Hypothalamus (tissue), 51 donors: ENCODE data around the gene FBXL7.

Experiments used
- DNase-seq, 51 donors: peaks; one replicate each; lab custom pipeline; 2025; lab: John Stamatoyannopoulos, UW

The FBXL7 gene

GRCh38 chr5:15574806-15575325 lies 74.9 kb downstream of the FBXL7 start:
- DNase-seq, result peak in 1 of 51 donors; percentile 8

DNA sequence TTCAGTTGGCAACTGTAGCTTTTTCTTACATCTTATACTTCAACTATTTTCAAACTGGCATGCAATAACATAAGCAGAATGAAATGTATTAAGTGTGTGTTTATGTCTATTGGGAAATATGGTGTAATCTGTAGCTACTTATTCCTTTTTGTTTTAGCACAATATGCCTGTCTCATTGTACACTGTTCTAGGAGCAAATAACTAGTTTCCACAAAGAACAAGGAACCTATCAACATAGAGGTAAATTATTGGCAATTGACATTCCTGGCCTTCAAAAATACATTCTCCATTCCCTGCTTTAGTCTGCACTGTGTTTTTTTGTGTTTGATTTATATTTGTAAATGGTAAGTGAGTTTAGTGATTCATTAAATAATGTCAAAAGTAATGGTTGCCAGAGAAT lies 75.7 kb downstream of the FBXL7 start:
- no peak for DNase-seq

DNA sequence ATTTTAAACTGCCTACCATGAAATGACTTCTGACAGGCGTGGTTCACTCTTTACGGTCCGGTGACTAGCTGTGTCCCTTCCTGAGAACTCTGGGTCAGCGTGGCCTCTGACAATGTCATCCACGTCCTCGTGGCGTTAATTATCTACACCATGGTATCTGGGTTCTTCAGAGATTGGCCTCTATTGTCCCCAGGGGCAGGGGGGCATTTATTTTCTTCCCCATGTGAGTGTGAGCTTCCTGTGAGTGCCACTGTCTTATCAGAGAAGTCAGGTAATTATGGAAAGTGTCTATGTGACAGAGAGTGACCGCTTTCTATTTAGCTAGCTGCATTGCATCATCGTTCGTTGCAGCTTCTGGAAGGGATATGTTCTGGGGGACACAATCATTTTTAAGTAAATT lies 77.2 kb downstream of the FBXL7 start:
- DNase-seq, result no peak

DNA sequence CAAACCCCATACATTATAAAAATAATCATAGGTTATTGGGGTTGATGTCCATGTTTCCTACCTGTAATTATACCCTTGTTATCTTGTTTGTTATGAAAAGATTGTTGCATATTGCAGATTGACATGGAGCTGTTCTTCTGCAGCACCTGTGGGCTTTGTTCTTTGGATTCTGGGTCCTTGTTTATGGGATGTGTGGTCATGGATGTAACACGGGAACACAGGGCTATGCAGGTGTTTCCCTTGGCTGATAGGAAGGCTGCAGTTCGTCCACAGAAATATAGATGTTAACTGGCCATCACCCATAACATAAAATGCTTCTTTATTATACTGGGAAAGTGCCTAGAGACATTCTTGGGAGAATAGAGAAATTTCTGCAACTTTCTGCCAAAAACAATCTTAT lies 77.9 kb downstream of the FBXL7 start:
- DNase-seq, result no peak

- DNase-seq, result no peak
Observed at GRCh38 chr5:15579193-15579990, 79.4 kb downstream of the FBXL7 start.

GRCh38 chr5:15584528-15584927 lies 84.5 kb downstream of the FBXL7 start:
- DNase-seq, result no peak

- no peak for DNase-seq
Observed at GRCh38 chr5:15585128-15585527, 85.1 kb downstream of the FBXL7 start.

DNA sequence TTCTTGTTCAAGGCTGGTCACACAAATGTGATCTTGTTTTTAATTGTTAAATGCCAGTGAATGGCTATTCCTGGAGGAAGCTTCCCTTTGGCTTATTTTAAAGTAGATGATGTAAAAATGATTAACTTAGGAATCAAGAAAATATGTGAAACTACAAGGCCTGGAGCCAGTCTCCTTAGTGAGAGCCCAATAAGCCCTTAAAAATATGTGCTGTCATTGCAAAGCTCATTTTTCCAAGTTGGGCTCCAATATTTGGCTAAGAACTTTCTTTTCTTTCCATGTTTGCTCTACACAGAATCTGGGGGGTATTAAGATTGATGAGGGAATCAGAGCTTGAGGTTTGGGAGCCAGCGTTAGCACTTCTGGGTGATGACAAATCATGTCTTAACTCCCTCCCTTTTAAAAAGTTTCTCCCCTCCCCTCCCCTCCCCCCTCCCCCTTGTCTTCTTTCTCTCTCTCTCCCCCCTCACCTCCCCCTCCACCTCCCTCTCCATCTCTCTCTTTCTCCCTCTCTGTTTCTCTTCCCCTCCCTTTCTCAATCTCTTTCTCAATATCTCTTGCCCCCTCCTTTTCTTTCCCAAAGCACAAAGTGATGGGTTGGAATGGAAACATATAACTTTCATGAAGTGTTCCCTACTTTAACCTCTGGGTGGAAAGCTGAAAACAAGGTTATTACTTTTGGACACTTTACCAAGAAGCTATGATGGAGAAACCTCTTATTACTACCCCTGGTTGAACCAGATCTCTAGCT lies 86.0 kb downstream of the FBXL7 start:
- no peak for DNase-seq

- DNase-seq, result no peak
Observed at GRCh38 chr5:15587916-15588315, 87.9 kb downstream of the FBXL7 start.

DNA sequence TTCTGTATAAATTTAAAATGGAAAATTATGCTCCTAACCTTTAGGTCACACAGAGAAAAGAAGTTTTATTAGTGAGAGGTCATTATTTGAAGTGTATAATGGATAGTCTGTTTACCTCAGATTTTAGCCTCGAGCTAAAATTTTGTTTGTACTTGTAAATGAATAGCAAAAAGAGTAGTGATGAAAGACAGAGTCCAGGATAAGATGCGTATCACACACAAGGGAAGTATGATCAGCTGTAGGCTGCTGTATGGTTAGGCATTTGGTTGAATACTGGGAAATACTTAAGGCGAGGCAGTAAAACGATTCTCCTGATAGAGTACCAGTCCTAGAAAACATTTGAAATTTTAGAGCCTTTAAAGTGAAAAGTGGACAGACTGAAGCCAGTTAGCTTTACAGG lies 92.7 kb downstream of the FBXL7 start:
- DNase-seq, result no peak

DNA sequence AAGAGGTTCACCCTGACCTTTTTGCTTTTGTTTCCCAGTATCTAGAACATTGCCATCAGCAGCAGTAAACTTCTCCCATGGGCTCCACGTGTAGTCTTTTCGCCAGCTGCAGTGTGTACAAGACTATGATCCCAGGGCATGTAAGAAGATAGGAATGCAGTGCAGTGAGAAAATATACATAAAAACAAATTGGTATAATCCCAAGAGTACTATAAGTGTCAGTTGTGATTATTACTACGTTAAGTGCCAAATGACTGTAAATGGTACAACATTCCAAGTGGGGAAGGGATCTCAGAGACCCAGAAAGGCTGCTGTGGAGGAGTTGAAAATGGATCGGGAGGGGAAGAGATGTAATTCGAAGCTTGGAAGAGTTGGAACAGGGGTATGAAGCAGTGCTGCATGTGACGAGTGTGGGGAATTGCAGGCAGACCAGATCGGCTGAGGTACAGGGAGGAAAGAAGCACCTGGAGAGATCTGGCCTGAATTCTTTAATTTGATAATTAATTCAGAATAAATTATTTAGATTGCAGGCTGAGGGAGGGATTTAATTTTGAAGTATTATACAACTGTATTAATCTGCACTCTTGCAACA lies 95.1 kb downstream of the FBXL7 start:
- no peak for DNase-seq

DNA sequence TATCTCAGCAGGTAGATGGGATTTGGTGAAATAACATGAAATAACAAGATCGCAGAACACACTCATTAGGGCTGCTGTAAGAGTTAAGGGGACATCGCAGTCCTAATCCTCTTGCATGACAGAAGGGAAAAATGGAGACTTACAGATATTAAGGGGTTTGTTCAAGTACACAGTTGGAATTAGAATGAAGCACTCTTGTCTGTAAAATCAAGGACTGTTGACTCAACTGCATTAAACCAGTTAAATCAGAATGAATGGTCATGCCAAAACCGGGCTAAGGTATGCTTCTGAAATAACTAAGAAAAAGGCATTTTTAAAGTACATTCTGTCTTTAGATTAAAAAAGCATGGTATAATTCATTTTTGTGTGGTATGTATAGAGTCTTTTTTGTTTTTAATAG lies 95.9 kb downstream of the FBXL7 start:
- DNase-seq, result no peak

- DNase-seq, result no peak
Observed at GRCh38 chr5:15596936-15597335, 97.0 kb downstream of the FBXL7 start.

DNA sequence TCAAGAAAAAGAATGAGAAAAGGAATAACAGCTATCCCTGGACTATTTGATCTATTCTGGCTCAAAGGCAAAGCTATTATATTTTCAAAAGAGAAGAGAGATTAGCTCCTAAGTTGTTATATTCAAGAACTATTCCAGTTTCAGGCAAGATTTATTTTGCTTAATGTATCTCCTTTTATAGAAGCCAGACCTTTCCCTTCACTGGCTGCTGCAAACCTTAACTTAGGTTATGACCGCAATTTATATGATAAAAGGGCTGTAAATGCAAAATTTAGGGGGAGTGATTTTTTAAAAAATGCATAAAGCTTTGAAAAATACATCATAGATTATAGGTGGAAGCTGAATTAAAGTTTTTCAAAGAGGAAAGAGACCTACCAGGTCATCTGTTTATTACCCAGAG lies 97.8 kb downstream of the FBXL7 start:
- no peak for DNase-seq

- DNase-seq, result no peak
Observed at GRCh38 chr5:15598294-15598902, 98.4 kb downstream of the FBXL7 start.

GRCh38 chr5:15600035-15600434 lies 100.1 kb downstream of the FBXL7 start:
- no peak for DNase-seq

- peak in 2 of 51 donors; percentile 10 to 18 for DNase-seq
Observed at GRCh38 chr5:15601274-15601673, 101.3 kb downstream of the FBXL7 start.

GRCh38 chr5:15601853-15602252 lies 101.9 kb downstream of the FBXL7 start:
- DNase-seq, result no peak

GRCh38 chr5:15604986-15605385 lies 105.0 kb downstream of the FBXL7 start:
- no peak for DNase-seq

GRCh38 chr5:15606197-15606596 lies 106.2 kb downstream of the FBXL7 start:
- DNase-seq, result no peak

DNA sequence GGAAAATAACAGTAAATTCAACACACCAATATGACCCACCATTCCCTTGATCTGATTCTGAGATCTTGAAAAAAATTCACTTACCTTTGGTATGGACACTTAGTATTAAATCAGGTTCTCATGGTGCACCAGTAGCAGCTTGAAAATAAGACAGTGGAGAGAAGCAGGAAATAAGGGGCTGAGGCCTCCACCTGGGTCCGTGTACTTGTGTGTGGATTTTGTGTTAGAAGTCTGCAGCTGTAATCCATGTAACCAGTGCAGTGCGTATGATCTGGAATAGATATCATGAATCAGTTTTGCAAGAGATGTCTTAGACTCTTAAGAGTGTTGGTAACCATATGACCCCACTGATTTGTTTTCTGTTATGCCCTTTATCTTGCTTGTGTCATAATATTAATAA lies 107.1 kb downstream of the FBXL7 start:
- no peak for DNase-seq
